ENCODE data around the gene VPS72.

DNA sequence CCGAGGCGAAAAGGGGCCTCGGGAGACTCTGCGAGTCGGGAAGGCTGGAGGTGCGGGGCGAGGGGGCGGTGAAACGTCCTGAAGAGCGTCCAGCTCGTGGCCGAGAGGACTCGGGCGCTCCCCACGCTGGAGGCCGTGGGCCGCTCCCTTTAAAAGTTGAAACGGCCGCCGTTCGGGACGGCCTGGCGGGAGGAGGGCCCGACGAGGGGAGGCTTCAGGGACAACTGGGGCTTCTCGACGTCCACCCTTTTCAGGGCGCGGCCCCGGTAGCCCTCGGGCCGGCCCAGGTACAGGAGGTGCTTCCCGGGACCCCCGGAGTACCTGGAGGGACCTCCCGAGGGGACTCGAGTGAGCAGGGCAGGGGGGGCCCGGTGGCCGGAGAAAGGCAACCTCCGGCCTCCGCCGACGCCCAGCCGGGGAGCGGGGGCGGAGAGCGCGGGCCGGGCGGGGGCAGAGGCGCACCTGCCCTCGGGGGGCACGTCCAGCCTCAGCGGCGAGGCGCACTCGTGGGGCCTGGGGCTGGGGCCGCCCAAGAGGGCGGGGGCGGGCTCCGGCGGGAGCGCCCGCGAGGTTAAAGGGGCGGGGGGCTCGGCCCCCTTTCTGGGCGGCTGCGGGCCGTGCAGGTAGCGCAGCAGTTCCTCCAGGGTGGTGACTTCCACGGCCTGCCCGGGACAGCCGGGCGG lies 57.5 kb downstream of the VPS72 start:
- no peak for TF ChIP-seq NRF1 (IDR thresholded peaks at IDR 0.05; ENCODE audit: low read depth, low read length)
- no peak for TF ChIP-seq EP300 (IDR thresholded peaks at IDR 0.05; ENCODE audit: borderline replicate concordance in 1 of 2, low read depth in 1 of 2, low read length in 1 of 2)
- no peak for TF ChIP-seq SIN3A (IDR thresholded peaks at IDR 0.05; ENCODE audit: borderline replicate concordance, low read depth, low read length)
- TF ChIP-seq, protein P1, sequence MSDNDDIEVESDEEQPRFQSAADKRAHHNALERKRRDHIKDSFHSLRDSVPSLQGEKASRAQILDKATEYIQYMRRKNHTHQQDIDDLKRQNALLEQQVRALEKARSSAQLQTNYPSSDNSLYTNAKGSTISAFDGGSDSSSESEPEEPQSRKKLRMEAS (IDR thresholded peaks at IDR 0.05; ENCODE audit: low read depth) = no peak
- TF ChIP-seq EZH2phosphoT487 (IDR thresholded peaks at IDR 0.05; ENCODE audit: borderline replicate concordance, low read depth) = no peak

All from SK-N-SH (cell line).